HL-60/S4 treated with retinoic acid at 250 ng/mL for 4 days and 3 days (cell line): ENCODE measurements around the gene EXOSC5.
"Not testable (repeated sequence)": the region's sequence is repeated elsewhere in the genome, so short reads cannot be mapped to it uniquely, and the experiment has no call there.

Source experiments
- in situ Hi-C: fragments of 300-500 bp; cut with MboI; formaldehyde crosslinking; loops from 2 replicates; pipeline ENCODE4 v1.7.0; 2022; ENCODE audit warnings: low sequenced_read_pairs

Gene EXOSC5

GRCh38 chr19:41397086-41398049, at the start of gene EXOSC5, which contains the start of gene BCKDHA:
TSS of gene EXOSC5 (minus strand) at chr19:41397359. CDS start at chr19:41397328, 31 bp downstream.
TSS of gene BCKDHA (plus strand) at chr19:41397818. CDS start at chr19:41397828, 10 bp downstream.
- in situ Hi-C loops = no loop called here

- in situ Hi-C loops = loop anchor here (10.0 kb wide), 1 partner anchor 129 kb away; the partner anchor contains the start of gene CEACAM21
Observed at GRCh38 chr19:41445575-41445974, 48.4 kb upstream of the EXOSC5 start.

- in situ Hi-C loops = loop anchor here (10.0 kb wide), 1 partner anchor 131 kb away; the partner anchor contains the start of gene CEACAM21
Observed at GRCh38 chr19:41443813-41444455, 46.8 kb upstream of the EXOSC5 start.

GRCh38 chr19:41442473-41443355, 45.6 kb upstream of the EXOSC5 start, which contains the start of gene ERICH4:
TSS of gene ERICH4 (plus strand) at chr19:41443156. CDS start at chr19:41443170, 14 bp downstream.
- in situ Hi-C loops = loop anchor here (10.0 kb wide), 1 partner anchor 132 kb away; the partner anchor contains the start of gene CEACAM21

- in situ Hi-C loops = loop anchor here (10.0 kb wide), 1 partner anchor 133 kb away; the partner anchor contains the start of gene CEACAM21
Observed at GRCh38 chr19:41441321-41441945, 44.3 kb upstream of the EXOSC5 start.

- in situ Hi-C loops = loop anchor here (10.0 kb wide), 1 partner anchor 135 kb away; the partner anchor contains the start of gene CEACAM21
Observed at GRCh38 chr19:41439441-41440222, 42.5 kb upstream of the EXOSC5 start, which contains the start of gene DMAC2. TSS of gene DMAC2 (minus strand) at chr19:41439912. CDS start at chr19:41439899, 13 bp downstream.

GRCh38 chr19:41437944-41438574, 40.9 kb upstream of the EXOSC5 start:
- in situ Hi-C loops = no loop called here

GRCh38 chr19:41436674-41436951, 39.5 kb upstream of the EXOSC5 start:
- in situ Hi-C loops = no loop called here

GRCh38 chr19:41435936-41436673, 38.9 kb upstream of the EXOSC5 start:
- in situ Hi-C loops = no loop called here

GRCh38 chr19:41435376-41435775, 38.2 kb upstream of the EXOSC5 start:
- in situ Hi-C loops = not testable (repeated sequence)

- in situ Hi-C loops = no loop called here
Observed at GRCh38 chr19:41434450-41434849, 37.3 kb upstream of the EXOSC5 start.

GRCh38 chr19:41433171-41433570, 36.0 kb upstream of the EXOSC5 start:
- in situ Hi-C loops = no loop called here

- in situ Hi-C loops = no loop called here
Observed at GRCh38 chr19:41431426-41432386, 34.5 kb upstream of the EXOSC5 start.

GRCh38 chr19:41430922-41431321, 33.8 kb upstream of the EXOSC5 start:
- in situ Hi-C loops = no loop called here

- in situ Hi-C loops = no loop called here
Observed at GRCh38 chr19:41428481-41428859, 31.3 kb upstream of the EXOSC5 start.

GRCh38 chr19:41427647-41428480, 30.7 kb upstream of the EXOSC5 start:
- in situ Hi-C loops = no loop called here
